Thymus (tissue), 11 donors: ENCODE results near the gene SOD3. TPM values are rescaled to one million over a fixed set of nuclear protein-coding genes. Genes with fewer than 3 reads are reported as not detected.

Experiments
- DNase-seq, 9 donors: peaks; one replicate each; pipeline ENCODE4 v3.0.0-alpha.2; 2013; ENCODE audit warnings: low spot score in 9 of 9, low read depth in 6 of 9, missing footprints in 1 of 9
- H3K27ac ChIP-seq, 2 donors: one replicate each; pipeline ENCODE4 v1.5.1; 2013; ENCODE audit warnings: control low read depth in 1 of 2, low read depth in 1 of 2, low read length in 1 of 2, mild to moderate bottlenecking in 1 of 2, moderate library complexity in 1 of 2
- H3K27me3 ChIP-seq, 2 donors: one replicate each; pipeline ENCODE4 v1.5.1; 2013; ENCODE audit warnings: low read length in 1 of 2; ENCODE audit not compliant: control insufficient read depth in 2 of 2, insufficient read depth in 1 of 2
- H3K36me3 ChIP-seq, 2 donors: one replicate each; pipeline ENCODE4 v1.5.1; 2013; ENCODE audit warnings: low read length in 1 of 2, mild to moderate bottlenecking in 1 of 2, moderate library complexity in 1 of 2; ENCODE audit not compliant: control insufficient read depth in 2 of 2, insufficient read depth in 2 of 2
- H3K4me1 ChIP-seq, 2 donors: one replicate each; pipeline ENCODE4 v1.5.1; 2013; ENCODE audit warnings: low read length in 2 of 2; ENCODE audit not compliant: control insufficient read depth in 2 of 2, insufficient read depth in 2 of 2
- H3K4me3 ChIP-seq, 2 donors: one replicate each; pipeline ENCODE4 v1.5.1; 2013; ENCODE audit warnings: low read length in 2 of 2, control low read depth in 1 of 2, mild to moderate bottlenecking in 1 of 2
- H3K9me3 ChIP-seq, 2 donors: one replicate each; pipeline ENCODE4 v1.5.1; 2013; ENCODE audit warnings: low read length in 1 of 2, mild to moderate bottlenecking in 1 of 2; ENCODE audit not compliant: control insufficient read depth in 2 of 2, insufficient read depth in 1 of 2
- WGBS: extraction: QIAGEN DNeasy Blood & Tissue Kit; methylation state at CpG from one replicate; pipeline ENCODE4 v1.1.7; 2013; 5-methylcytosine and 5-hydroxymethylcytosine counted together
- polyA plus RNA-seq: library from polyadenylated mRNA; stranded (reverse); fragments of 200-250 nt; gene quantifications from one replicate; pipeline ENCODE4 v1.2.3, GENCODE V29; 2013
- total RNA-seq: library from RNA; stranded (reverse); fragments of 120-200 nt; gene quantifications from one replicate; pipeline ENCODE4 v1.2.4, GENCODE V29; 2013
- donor health status: healthy.

SOD3 gene
- total and polyA plus RNA-seq, 2 donors = 3.1 to 8.8 TPM

- H3K36me3 ChIP-seq = no peaks in the 10 kb centered on the region
- WGBS = 95% methylated on average over 9 of the region's 9 CpGs
- DNase-seq = no peak
These were observed 47.0 kb downstream of the SOD3 start for GRCh38 chr4:24842356-24842755.

GRCh38 chr4:24843096-24843495 is 47.7 kb downstream of the SOD3 start:
- Histone ChIP-seq H3K9me3 (no peaks in the 10 kb centered on the region), H3K4me1 (no peaks in the 10 kb centered on the region), H3K27me3 (no peaks in the 10 kb centered on the region), H3K4me3 (no peak overlapping the region), H3K27ac (no peak overlapping the region), H3K36me3 (no peaks in the 10 kb centered on the region)
- WGBS = 90% methylated on average over 3 of the region's 3 CpGs
- no peak for DNase-seq

More at GRCh38 chr4:24842356-24842755, 47.0 kb downstream of the SOD3 start:
- no peaks in the 10 kb centered on the region for H3K27me3 ChIP-seq
- H3K4me1 ChIP-seq = no peaks in the 10 kb centered on the region
- no peak overlapping the region for H3K4me3 ChIP-seq
- no peak overlapping the region for H3K27ac ChIP-seq
- no peaks in the 10 kb centered on the region for H3K9me3 ChIP-seq

GRCh38 chr4:24845132-24845531 is 49.8 kb downstream of the SOD3 start:
- no peak for DNase-seq
- Histone ChIP-seq H3K27me3 (no peaks in the 10 kb centered on the region), H3K9me3 (no peaks in the 10 kb centered on the region), H3K27ac (no peak overlapping the region), H3K4me3 (no peak overlapping the region), H3K4me1 (no peaks in the 10 kb centered on the region), H3K36me3 (no peaks in the 10 kb centered on the region)
- 98% methylated on average over 8 of the region's 8 CpGs for WGBS

- Histone ChIP-seq H3K36me3 (no peaks in the 10 kb centered on the region), H3K27ac (no peak overlapping the region), H3K4me1 (no peaks in the 10 kb centered on the region), H3K27me3 (no peaks in the 10 kb centered on the region), H3K4me3 (no peak overlapping the region), H3K9me3 (no peaks in the 10 kb centered on the region)
- no peak for DNase-seq
- WGBS = 93% methylated on average over 5 of the region's 5 CpGs
These were observed 50.5 kb downstream of the SOD3 start for GRCh38 chr4:24845902-24846301.

- DNase-seq = no peak
- Histone ChIP-seq H3K27me3 (no peaks in the 10 kb centered on the region), H3K36me3 (no peaks in the 10 kb centered on the region), H3K9me3 (no peaks in the 10 kb centered on the region), H3K4me3 (no peak overlapping the region), H3K27ac (no peak overlapping the region), H3K4me1 (no peaks in the 10 kb centered on the region)
- 97% methylated on average over 5 of the region's 5 CpGs for WGBS
These were observed 51.3 kb downstream of the SOD3 start for GRCh38 chr4:24846716-24847115.

GRCh38 chr4:24849351-24849750 is 54.0 kb downstream of the SOD3 start:
- Histone ChIP-seq H3K4me3 (no peak overlapping the region), H3K9me3 (no peaks in the 10 kb centered on the region), H3K27ac (no peak overlapping the region), H3K27me3 (no peaks in the 10 kb centered on the region), H3K4me1 (no peaks in the 10 kb centered on the region), H3K36me3 (no peaks in the 10 kb centered on the region)
- WGBS = 95% methylated on average over 4 of the region's 4 CpGs
- no peak for DNase-seq

GRCh38 chr4:24849756-24850155 is 54.4 kb downstream of the SOD3 start:
- WGBS = 96% methylated on average over 2 of the region's 2 CpGs
- Histone ChIP-seq H3K27ac (no peak overlapping the region), H3K4me1 (no peaks in the 10 kb centered on the region), H3K36me3 (no peaks in the 10 kb centered on the region), H3K9me3 (no peaks in the 10 kb centered on the region), H3K4me3 (no peak overlapping the region), H3K27me3 (no peaks in the 10 kb centered on the region)
- DNase-seq = no peak

Other genes with a start within 250 kb of the SOD3 start
- gene DHX15, start 211.0 kb upstream of the SOD3 start, total RNA-seq = 177 TPM
- 98.3 TPM for gene DHX15, start 211.0 kb upstream of the SOD3 start, polyA plus RNA-seq
- gene CCDC149, start 117.5 kb downstream of the SOD3 start, total RNA-seq = 1.5 TPM
- gene CCDC149, start 117.5 kb downstream of the SOD3 start, polyA plus RNA-seq = 6.2 TPM
- 2.5 TPM for gene LGI2, start 235.4 kb downstream of the SOD3 start, total RNA-seq
- gene LGI2, start 235.4 kb downstream of the SOD3 start, polyA plus RNA-seq = 2.1 TPM